Fibroblast of skin of right quadriceps (primary cell): ENCODE results near the gene TANC1.
A peak's percentile ranks its signal among the peaks of the same experiment; 100 is the strongest.

ENCODE experiments used
- DNase-seq: peaks from one replicate; pipeline ENCODE4 v3.0.0-alpha.2; 2013

TANC1 gene

GRCh38 chr2:159204381-159205144 is 236.1 kb downstream of the TANC1 start:
- no peak for DNase-seq

DNA sequence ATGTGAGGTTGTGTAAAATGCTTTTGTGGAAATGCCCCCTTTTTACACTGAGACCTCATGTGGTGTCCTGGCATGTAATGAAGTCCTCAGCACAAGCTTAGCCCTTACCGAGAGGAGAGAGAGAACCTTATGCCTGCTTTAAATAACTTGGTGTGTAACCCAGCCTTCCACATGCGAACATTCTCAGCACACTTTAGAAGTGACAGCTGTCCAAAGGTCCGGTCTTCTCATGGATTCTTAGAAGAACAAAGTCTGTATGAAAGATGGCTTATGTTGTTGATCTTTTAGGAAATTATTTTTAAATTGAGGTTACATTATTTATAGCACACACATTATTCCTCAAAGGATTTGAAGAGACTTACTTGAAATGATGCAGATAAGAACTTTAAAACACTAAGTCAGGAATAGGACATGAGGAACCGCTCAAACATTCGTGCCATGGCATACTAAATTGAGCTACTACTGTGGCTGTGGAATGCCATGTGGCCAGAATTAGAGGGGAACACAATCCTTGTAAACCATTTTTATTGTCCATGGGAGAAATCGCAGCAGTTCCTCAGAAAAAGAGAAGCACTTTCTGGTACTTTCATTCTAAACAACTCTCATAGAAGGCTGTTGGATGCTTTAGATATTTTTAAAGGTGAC is 238.4 kb downstream of the TANC1 start:
- peak; percentile 28 for DNase-seq

GRCh38 chr2:159208438-159208837 is 240.0 kb downstream of the TANC1 start:
- DNase-seq = no peak

DNA sequence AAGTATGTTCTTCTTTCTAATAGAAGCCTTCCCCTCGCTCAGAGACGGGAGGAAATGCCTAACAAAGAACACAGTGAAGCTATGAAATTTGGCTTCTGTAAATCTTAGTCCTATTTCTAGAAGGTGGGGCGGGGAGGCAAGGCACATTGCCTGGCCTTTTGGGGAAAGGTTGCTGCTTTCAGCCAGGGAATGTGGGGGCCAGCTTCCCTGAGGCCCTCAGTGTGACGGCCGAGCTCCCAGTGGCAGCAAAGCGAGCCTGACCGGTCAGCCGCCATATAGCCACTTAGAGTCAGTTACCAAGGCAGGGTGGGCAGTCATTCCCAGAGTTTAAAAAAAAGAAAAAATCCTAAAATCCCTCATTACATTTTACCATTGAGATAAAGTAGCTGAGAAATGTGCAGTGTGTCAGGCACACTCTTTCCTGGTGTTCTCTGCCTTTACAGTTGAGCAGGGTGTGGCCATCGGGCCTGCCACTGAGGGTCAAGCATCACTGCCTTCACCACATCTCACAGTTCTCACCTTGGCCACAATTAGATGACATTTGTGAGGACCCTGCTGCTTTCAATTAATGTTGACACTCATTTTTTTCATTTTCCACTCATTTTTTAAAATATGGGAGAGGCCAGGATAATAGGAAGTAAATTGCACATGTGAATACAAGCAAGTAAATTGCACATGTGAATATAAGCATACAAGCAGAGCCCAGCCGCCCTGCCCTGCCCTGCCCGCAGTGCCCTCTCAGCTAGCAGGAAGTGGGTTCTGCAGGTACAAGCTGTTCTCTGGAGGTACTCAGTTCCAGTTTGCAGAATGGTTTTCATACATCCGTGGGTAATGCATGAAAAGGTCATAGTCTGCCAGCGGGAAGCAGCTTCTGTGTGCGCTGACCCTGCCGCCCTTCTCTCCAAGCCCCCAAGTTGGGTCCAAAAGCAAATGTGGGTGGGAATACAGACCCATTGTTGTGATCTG is 241.2 kb downstream of the TANC1 start:
- DNase-seq = no peak

DNA sequence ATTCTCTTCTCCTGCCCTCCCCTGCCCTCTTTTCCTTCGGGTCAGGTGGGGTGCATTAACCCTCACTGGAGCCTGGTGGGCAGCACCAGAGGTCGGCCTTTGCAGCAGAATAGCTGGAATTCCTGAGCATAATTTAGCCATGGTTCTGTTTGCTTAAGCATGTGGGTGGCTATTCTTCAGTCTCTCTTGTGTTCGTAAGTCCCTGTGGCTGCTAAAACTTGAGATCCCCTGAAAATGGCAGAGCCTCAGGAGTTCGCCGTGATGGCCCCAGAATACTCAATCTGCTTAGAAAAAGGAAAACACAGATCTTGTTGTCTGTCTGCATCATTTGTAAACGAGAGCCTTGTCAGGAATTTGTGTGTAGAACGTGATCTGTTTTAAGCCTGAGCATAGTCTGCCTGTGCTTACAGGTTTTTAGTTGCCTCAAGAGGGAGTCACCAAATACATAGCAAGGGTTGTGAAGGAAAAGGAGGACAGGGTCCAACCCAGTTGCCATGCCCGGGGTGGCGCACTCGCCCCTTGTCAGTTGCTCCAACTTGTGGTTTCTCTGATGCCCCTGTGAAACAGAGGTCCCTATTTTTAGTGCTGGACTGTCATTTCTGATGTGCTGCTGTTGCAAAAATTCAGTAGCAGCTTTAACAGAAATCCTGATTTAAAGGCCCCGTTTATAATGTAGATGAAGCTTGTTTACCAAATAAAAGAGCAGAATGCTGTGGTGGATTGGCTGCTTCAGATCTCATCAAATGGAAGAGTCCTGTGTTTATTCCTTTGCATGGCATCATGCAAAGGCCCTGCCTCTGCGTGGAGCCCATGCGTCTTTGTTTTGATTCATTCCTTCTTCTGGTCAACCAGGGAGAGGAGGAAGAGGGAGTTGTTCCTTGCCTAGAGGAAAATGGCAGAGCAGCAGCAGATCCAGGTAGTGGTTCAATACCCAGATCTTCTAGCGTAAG is 243.3 kb downstream of the TANC1 start:
- no peak for DNase-seq

- no peak for DNase-seq
Measured at GRCh38 chr2:159213296-159213695, 244.9 kb downstream of the TANC1 start.

GRCh38 chr2:159214325-159214865 is 246.0 kb downstream of the TANC1 start:
- DNase-seq = no peak

GRCh38 chr2:159215116-159215515 is 246.7 kb downstream of the TANC1 start:
- DNase-seq = no peak

DNA sequence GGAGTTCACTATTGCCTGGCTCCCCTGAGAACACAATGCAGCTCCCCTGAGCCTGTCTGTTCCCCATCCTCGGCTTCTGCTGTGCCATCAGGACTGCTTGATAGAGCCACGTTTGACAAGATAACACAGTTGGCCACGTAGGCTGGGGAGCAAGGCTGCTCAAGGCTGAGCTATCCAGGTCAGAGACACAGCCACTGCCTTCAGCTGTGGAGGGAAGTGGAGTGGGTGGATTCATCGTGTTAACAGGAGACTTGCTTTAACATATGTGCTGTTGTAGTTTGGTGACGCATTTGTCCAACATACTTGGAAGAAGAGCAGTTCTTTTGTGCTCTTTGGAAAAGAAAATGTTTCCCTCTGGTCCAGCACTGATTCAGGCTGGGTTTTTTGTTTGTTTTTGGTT is 249.2 kb downstream of the TANC1 start:
- DNase-seq = no peak

DNA sequence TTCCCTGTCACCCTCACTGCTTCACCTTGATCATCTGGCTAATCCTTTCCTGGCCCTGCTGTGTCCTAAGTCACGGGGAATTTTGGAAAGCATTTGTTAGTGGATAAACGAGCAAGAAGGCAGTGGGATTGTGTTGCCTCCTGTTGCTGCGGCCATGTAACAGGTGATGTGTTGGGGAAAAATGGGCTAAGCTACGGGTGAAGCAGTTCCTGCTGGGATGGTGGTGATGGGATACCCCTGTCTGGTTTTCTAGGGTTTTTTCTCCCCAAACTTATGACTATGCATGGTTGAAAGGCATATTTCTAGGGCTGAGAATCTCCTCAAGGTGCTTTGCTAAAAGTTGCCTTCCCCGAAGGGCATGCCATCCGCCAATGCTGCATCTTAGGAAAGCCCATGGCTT is 249.9 kb downstream of the TANC1 start:
- DNase-seq = no peak

GRCh38 chr2:159219394-159219998 is 251.1 kb downstream of the TANC1 start:
- no peak for DNase-seq

DNA sequence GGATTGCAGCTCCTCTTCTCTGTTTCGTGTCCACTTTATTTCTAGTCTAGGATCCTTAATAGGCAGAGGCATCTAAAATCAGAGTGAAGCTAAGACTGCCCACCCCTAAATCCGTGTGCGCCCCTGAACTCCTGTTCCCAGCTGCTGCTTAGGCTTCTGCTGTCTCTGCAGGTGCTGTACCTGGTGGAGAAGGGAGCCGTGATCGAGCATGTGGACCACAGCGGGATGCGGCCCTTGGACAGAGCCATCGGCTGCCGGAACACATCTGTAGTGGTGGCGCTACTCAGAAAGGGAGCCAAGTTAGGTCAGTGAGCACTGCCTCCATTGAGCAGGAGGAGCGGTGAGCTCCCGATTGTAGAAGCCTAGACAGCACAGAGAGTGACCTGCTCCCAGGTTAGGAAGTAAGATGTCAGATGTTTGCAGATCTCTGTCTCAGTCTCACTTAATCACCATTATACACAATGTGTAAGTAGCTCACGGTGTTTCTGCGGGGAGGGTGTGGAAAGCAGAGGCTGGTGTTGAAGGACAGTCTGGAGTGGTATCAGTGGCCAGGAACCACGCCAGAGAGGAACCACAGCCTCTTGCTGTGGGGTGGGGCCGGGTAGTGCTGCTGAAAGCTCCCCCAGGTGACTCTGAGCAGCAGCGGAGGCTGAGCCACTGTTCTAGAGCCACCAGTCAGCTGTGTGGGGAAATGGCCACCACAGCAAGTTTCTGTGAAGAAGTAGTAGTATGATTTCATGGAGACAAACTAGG is 255.8 kb downstream of the TANC1 start:
- no peak for DNase-seq

DNA sequence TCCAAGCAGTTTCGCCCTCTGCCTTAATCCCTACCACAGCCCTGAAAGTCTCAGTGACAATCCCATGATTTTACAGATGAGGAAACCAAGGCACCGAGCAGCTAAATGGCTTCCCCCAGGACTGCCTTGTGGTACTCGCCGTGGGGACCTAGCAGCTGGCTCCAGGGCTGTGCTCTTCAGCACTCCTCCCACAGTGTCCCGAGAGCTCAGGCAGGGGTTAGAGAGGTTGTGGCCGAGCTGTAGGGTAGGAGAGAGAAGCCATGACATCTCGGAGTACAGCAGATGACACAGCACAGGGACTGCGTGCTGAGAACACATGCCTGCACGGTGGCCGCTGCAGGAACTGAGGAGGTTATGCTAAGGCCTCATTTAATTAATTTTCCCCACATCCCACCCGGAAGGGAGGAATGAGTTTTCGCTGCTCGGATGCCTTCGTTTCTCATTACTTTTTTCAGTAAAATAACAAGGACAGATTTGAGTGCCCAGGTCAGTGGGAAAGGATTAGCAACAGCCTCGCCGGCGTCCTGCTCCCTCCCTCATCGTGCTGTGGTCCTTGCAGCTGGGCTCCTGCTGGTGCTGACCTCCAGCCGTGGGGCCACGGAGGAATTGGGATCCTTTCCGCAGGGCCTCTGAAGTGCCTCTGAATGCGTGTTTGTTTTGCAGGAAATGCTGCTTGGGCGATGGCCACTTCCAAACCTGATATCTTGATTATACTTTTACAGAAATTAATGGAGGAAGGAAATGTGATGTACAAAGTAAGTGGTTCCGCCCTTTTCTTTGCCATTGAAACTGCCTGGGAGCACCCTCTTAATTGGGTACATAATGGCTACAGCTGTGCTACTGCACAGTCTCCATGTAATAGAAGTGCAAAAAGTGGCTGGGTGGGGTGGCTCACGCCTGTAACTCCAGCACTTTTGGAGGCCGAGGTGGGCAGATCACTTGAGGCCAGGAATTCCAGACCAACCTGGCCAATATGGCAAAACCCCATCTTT is 256.9 kb downstream of the TANC1 start:
- no peak for DNase-seq

- peak; percentile 21 for DNase-seq
Measured at GRCh38 chr2:159226059-159226461, 257.6 kb downstream of the TANC1 start.

GRCh38 chr2:159226608-159227385 is 258.4 kb downstream of the TANC1 start:
- DNase-seq = no peak

- DNase-seq = no peak
Measured at GRCh38 chr2:159227467-159227866, 259.0 kb downstream of the TANC1 start.

DNA sequence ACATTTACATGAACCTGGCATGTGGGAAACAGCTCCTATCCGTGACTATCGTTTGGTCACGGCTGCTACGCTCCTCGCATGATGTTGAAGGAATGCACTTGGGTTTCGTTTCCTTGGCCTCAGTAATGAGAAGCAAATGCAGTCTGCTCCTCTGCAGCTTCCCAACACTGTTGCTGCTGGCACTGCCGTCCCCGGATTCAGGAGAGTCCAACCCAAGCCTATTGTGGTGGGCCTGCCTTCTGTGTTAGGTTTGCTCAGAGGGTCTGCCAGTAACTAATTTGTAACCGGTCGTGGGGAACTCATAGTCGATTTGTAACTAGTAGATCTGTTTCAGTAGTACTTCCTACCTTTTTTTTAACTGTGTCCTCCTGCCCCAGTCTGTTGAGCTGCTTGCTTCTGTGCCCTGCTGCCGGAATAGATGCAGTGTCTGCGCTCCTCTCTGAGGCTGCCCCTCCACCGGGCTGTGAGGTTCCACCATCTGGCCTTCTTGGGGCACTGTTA is 259.7 kb downstream of the TANC1 start:
- peak; percentile 69 for DNase-seq

- DNase-seq = no peak
Measured at GRCh38 chr2:159229476-159230144, 261.2 kb downstream of the TANC1 start.
